K562 (cell line): ENCODE data around the gene PLPPR2. TPM values are rescaled to one million over a fixed set of nuclear protein-coding genes. Genes with fewer than 3 reads are reported as not detected.
A peak's percentile ranks its signal among the peaks of the same experiment; 100 is the strongest.

ENCODE experiments used
- CEBPG ChIP-seq, 3 experiments: fragments of 200-800 bp in 1 of 3; sonication (Bioruptor generic) in 1 of 3; sonication (generic) in 1 of 3; formaldehyde crosslinking in 1 of 3; IDR thresholded peaks in 2 of 3; conservative IDR thresholded peaks in 1 of 3; 2 replicates each; pipeline versions ENCODE4 v1.6.1 to v1.8.0; 2016 to 2022; ENCODE audit warnings: missing compliant biosample characterization in 2 of 3, missing genetic modification characterization in 2 of 3, mild to moderate bottlenecking in 1 of 3, missing genetic modification reagents in 1 of 3
- GATAD2B ChIP-seq: fragments of 450-650 bp; IDR thresholded peaks from 2 replicates; pipeline ENCODE4 v1.6.1; 2017; ENCODE audit warnings: mild to moderate bottlenecking, borderline replicate concordance
- HNRNPL ChIP-seq: fragments of 200-400 bp; formaldehyde crosslinking; IDR thresholded peaks from 2 replicates; pipeline ENCODE4 v1.6.1; 2017; ENCODE audit warnings: low read depth, mild to moderate bottlenecking, low read length
- KLF1 ChIP-seq: fragments of 450-650 bp; IDR thresholded peaks from 2 replicates; pipeline ENCODE4 v1.6.1; 2016; ENCODE audit warnings: missing genetic modification characterization, missing compliant biosample characterization
- MECOM ChIP-seq: fragments of 250-450 bp; sonication (Bioruptor Pico); IDR thresholded peaks from 2 replicates; pipeline ENCODE4 v1.8.0; 2022; ENCODE audit warnings: inconsistent platforms
- MXI1 ChIP-seq: IDR thresholded peaks from 2 replicates; pipeline ENCODE4 v1.6.1; 2011; ENCODE audit warnings: low read depth, mild to moderate bottlenecking, improper control_type of control experiment, low read length
- MYC ChIP-seq, 2 experiments: fragments of 250-450 bp in 1 of 2; sonication (Bioruptor Pico) in 1 of 2; IDR thresholded peaks; 2 replicates each; pipeline versions ENCODE4 v1.5.1 to v1.6.1; 2012 to 2021; ENCODE audit warnings: low read depth in 2 of 2, borderline replicate concordance in 1 of 2, improper control_type of control experiment in 1 of 2, low read length in 1 of 2, mild to moderate bottlenecking in 1 of 2, moderate library complexity in 1 of 2
- NFE2L1 ChIP-seq: fragments of 450-650 bp; IDR thresholded peaks from 2 replicates; pipeline ENCODE4 v1.6.1; 2016; ENCODE audit warnings: missing genetic modification characterization, low read depth, mild to moderate bottlenecking, missing compliant biosample characterization, moderate library complexity, borderline replicate concordance
- PHF8 ChIP-seq: fragments of 200-600 bp; sonication (generic); IDR thresholded peaks from 2 replicates; pipeline ENCODE4 v1.6.1; 2012; ENCODE audit warnings: mixed run types, mild to moderate bottlenecking, inconsistent platforms, low read length, moderate library complexity, borderline replicate concordance
- SMAD3 ChIP-seq: fragments of 450-650 bp; formaldehyde crosslinking; conservative IDR thresholded peaks from 2 replicates; pipeline ENCODE4 v1.4.0; 2020; ENCODE audit warnings: mild to moderate bottlenecking
- SRSF7 ChIP-seq: fragments of 200-400 bp; formaldehyde crosslinking; optimal IDR thresholded peaks from 2 replicates; pipeline ENCODE3; 2017; ENCODE audit warnings: mild to moderate bottlenecking, low read depth, low read length
- TARDBP ChIP-seq: fragments of 450-650 bp; IDR thresholded peaks from 2 replicates; pipeline ENCODE4 v1.6.1; 2016
- TCFL5 ChIP-seq: fragments of 250-450 bp; sonication (Bioruptor Pico); conservative IDR thresholded peaks from 2 replicates; pipeline ENCODE4 v1.6.1; 2021; ENCODE audit warnings: mild to moderate bottlenecking, moderate library complexity, matching md5 sums
- TSC22D4 ChIP-seq: fragments of 450-650 bp; IDR thresholded peaks from 2 replicates; pipeline ENCODE4 v1.6.1; 2016; ENCODE audit warnings: missing genetic modification characterization, missing biosample characterization, control low read depth
- TSHZ1 ChIP-seq: fragments of 250-450 bp; sonication (Bioruptor Pico); IDR thresholded peaks from 2 replicates; pipeline ENCODE4 v1.4.0; 2020; ENCODE audit warnings: mild to moderate bottlenecking, moderate library complexity
- ZBTB9 ChIP-seq: fragments of 450-650 bp; formaldehyde crosslinking; IDR thresholded peaks from 2 replicates; pipeline ENCODE4 v1.4.0; 2020; ENCODE audit warnings: mild to moderate bottlenecking, moderate library complexity
- ZMIZ1 ChIP-seq, 2 experiments: fragments of 150-350 bp in 1 of 2; IDR thresholded peaks; 2 replicates each; pipeline ENCODE4 v1.6.1; 2012 to 2016; ENCODE audit warnings: low read depth in 2 of 2, low read length in 2 of 2, mild to moderate bottlenecking in 1 of 2, moderate library complexity in 1 of 2
- ZNF707 ChIP-seq: fragments of 250-450 bp; sonication (Bioruptor Pico); conservative IDR thresholded peaks from 2 replicates; pipeline ENCODE4 v1.8.0; 2022; ENCODE audit warnings: inconsistent platforms, mild to moderate bottlenecking, moderate library complexity
- polyA plus RNA-seq, 8 experiments: library from polyadenylated mRNA; depleted of rRNA in 4 of 8; stranded (reverse) in 5 of 8; unstranded in 3 of 8; fragments of >200 nt; fragmentation: Nextera tagmentation in 2 of 8; fragmentation: Illumina TruSeq in 1 of 8; extraction: Ambion mirVana in 2 of 8; extraction: Trizol in 1 of 8; gene quantifications; 2 replicates each; pipeline versions ENCODE4 v1.2.1 to v1.2.3, GENCODE V29; 2011 to 2014; ENCODE audit warnings: inconsistent platforms in 1 of 8, missing spikeins in 1 of 8
- total RNA-seq, 7 experiments: library from RNA; depleted of rRNA in 6 of 7; stranded (reverse); fragments of >200 nt in 6 of 7; fragmentation: Illumina TruSeq in 2 of 7; extraction: Trizol in 2 of 7; gene quantifications; 2 replicates each; pipeline versions ENCODE4 v1.2.1 to v1.2.3, GENCODE V29; 2011 to 2021; ENCODE audit warnings: low replicate concordance in 1 of 7

PLPPR2 gene
- total and polyA plus RNA-seq, 9 of the 15 experiments (the other 6 are each of a cell fraction or from before 2014, with no cell fraction given): 0.49 to 15.9 (median 3.4) TPM

- TF ChIP-seq ZMIZ1 (IDR thresholded peaks at IDR 0.05; ENCODE audit: low read depth in 2 of 2, low read length in 2 of 2): peak in 1 of 2 experiments; percentile 32; a peak in 1 of 4 replicates
- no peak for TF ChIP-seq TSC22D4 (tag)
- no peak for TF ChIP-seq TARDBP
- TF ChIP-seq HNRNPL: no peak
- no peak for TF ChIP-seq CEBPG (CRISPR knock-in tag; IDR thresholded peaks at IDR 0.05)
- no peak for TF ChIP-seq CEBPG (tag; conservative IDR thresholded peaks at IDR 0.05 in 1 of 2, IDR thresholded peaks at IDR 0.05 in 1 of 2)
- TF ChIP-seq MYC (IDR thresholded peaks at IDR 0.05; ENCODE audit: low read depth, low read length): no peak
- no peak for TF ChIP-seq MYC (CRISPR knock-in tag; IDR thresholded peaks at IDR 0.05; ENCODE audit: borderline replicate concordance, low read depth)
- no peak for TF ChIP-seq MECOM
- peak; percentile 64; the same call in 1 of the 2 replicates for TF ChIP-seq PHF8
- no peak for TF ChIP-seq NFE2L1 (tag)
- no peak for TF ChIP-seq SRSF7
- no peak for TF ChIP-seq ZBTB9 (CRISPR knock-in tag)
- TF ChIP-seq TSHZ1: no peak
- TF ChIP-seq GATAD2B: no peak
- no peak for TF ChIP-seq MXI1
- TF ChIP-seq SMAD3 (CRISPR knock-in tag): no peak
- no peak for TF ChIP-seq TCFL5
- TF ChIP-seq KLF1 (tag): no peak
- no peak for TF ChIP-seq ZNF707 (CRISPR knock-in tag)
These were observed 15.8 kb upstream of the PLPPR2 start, which contains the start of gene RAB3D (continued) for GRCh38 chr19:11339254-11340098.
